Hepatocyte (in vitro differentiated cells): Measurements from ENCODE around the gene C9orf43. TPM values are rescaled to one million over a fixed set of nuclear protein-coding genes. Genes with fewer than 3 reads are reported as not detected.

Experiments used
- DNase-seq: peaks from one replicate; pipeline ENCODE4 v3.0.0-alpha.2; 2016; ENCODE audit warnings: low spot score
- H2AFZ ChIP-seq: fragments of 200-600 bp; sonication (generic); 2 replicates; pipeline ENCODE4 v1.6.0; 2016; ENCODE audit warnings: antibody characterized with exemption, mild to moderate bottlenecking
- H3K27ac ChIP-seq: fragments of 200-600 bp; sonication (generic); 2 replicates; pipeline ENCODE4 v1.5.1; 2016; ENCODE audit warnings: mild to moderate bottlenecking
- H3K27me3 ChIP-seq: fragments of 200-600 bp; sonication (generic); 2 replicates; pipeline ENCODE4 v1.6.1; 2016
- H3K36me3 ChIP-seq: fragments of 200-600 bp; sonication (generic); replicated peaks from 2 replicates; pipeline ENCODE4 v1.5.1; 2016; ENCODE audit warnings: low read depth; ENCODE audit not compliant: insufficient read depth
- H3K4me1 ChIP-seq: fragments of 200-600 bp; sonication (generic); 2 replicates; pipeline ENCODE4 v1.5.1; 2016; ENCODE audit warnings: mild to moderate bottlenecking, moderate library complexity; ENCODE audit not compliant: insufficient read depth
- H3K4me2 ChIP-seq: fragments of 200-600 bp; sonication (generic); 2 replicates; pipeline ENCODE4 v1.6.0; 2016
- H3K4me3 ChIP-seq: fragments of 200-600 bp; sonication (generic); 2 replicates; pipeline ENCODE4 v1.5.1; 2016; ENCODE audit warnings: mild to moderate bottlenecking
- H3K79me2 ChIP-seq: fragments of 200-600 bp; sonication (generic); 2 replicates; pipeline ENCODE4 v1.6.0; 2017; ENCODE audit warnings: mild to moderate bottlenecking
- H3K9me2 ChIP-seq: fragments of 200-600 bp; sonication (generic); replicated peaks from 2 replicates; pipeline ENCODE4 v1.6.0; 2017; ENCODE audit warnings: mild to moderate bottlenecking; ENCODE audit not compliant: insufficient read depth
- H3K9me3 ChIP-seq: fragments of 200-600 bp; sonication (generic); 2 replicates; pipeline ENCODE4 v1.5.1; 2016; ENCODE audit warnings: low read depth, mild to moderate bottlenecking
- H4K20me1 ChIP-seq: fragments of 200-600 bp; sonication (generic); 2 replicates; pipeline ENCODE4 v1.6.0; 2016; ENCODE audit warnings: mild to moderate bottlenecking; ENCODE audit not compliant: insufficient read depth, poor library complexity, severe bottlenecking
- CTCF ChIP-seq: fragments of 200-600 bp; sonication (generic); IDR thresholded peaks from 2 replicates; pipeline ENCODE4 v1.5.1; 2016; ENCODE audit warnings: antibody characterized with exemption, mild to moderate bottlenecking; ENCODE audit not compliant: poor library complexity
- EZH2 ChIP-seq: fragments of 200-600 bp; sonication (generic); IDR thresholded peaks from 2 replicates; pipeline ENCODE4 v1.6.1; 2016; ENCODE audit warnings: antibody characterized with exemption, mild to moderate bottlenecking, borderline replicate concordance
- EZH2phosphoT487 ChIP-seq: fragments of 200-600 bp; sonication (generic); IDR thresholded peaks from one replicate; pipeline ENCODE4 v1.6.1; 2018; ENCODE audit warnings: antibody characterized with exemption, mild to moderate bottlenecking, low read depth, moderate library complexity; ENCODE audit not compliant: unreplicated experiment, severe bottlenecking
- WGBS: methylation state at CpG from one replicate; pipeline ENCODE4 v1.1.6; 2016; ENCODE audit warnings: low lambda C conversion rate; ENCODE audit errors: missing lambda C conversion rate; 5-methylcytosine and 5-hydroxymethylcytosine counted together
- polyA plus RNA-seq: library from polyadenylated mRNA; unstranded; fragments of >200 nt; fragmentation: Nextera tagmentation; extraction: Ambion mirVana; gene quantifications from 2 replicates; pipeline ENCODE4 v1.2.1, GENCODE V29; 2016
- total RNA-seq: library from RNA; depleted of rRNA; stranded (reverse); fragments of >200 nt; gene quantifications from 2 replicates; pipeline ENCODE4 v1.2.3, GENCODE V29; 2014

C9orf43 gene
- total and polyA plus RNA-seq, 2 experiments from 2014 or later, result 0.53 to 0.69 TPM

- WGBS, result 77% methylated on average over 3 of the region's 3 CpGs
- H3K27ac ChIP-seq, result no peak overlapping the region
- H3K36me3 ChIP-seq, result no peaks in the 10 kb centered on the region
These were observed 5.7 kb downstream of the C9orf43 start for GRCh38 chr9:113416149-113416721.

DNA sequence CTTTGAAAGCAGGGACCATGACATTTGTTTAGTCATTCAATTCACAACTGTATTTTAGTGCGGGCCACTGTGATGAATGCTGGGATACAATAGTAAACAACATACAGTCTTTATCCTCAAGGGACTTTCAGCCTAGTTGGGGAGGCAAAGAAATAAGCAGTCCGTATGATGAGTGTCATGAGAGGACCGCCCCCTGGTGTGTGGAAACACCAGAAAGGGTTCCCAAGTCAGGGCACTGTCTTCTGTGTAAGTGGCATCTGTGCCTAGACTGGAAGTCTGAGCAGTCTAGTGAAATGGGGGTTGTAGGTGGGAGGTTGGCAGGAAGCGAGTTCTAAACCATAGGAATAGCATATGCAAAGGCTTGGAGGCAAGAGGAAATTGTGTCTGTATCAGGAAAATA, 6.8 kb downstream of the C9orf43 start:
- 91% methylated on average over 4 of the region's 4 CpGs for WGBS
- Histone ChIP-seq H2AFZ (no peak overlapping the region), H3K4me2 (no peak overlapping the region), H3K27me3 (no peaks in the 10 kb centered on the region), H3K4me1 (no peaks in the 10 kb centered on the region), H3K36me3 (no peaks in the 10 kb centered on the region), H3K9me3 (no peaks in the 10 kb centered on the region), H3K79me2 (no peaks in the 10 kb centered on the region), H3K9me2 (no peaks in the 10 kb centered on the region), H4K20me1 (no peaks in the 10 kb centered on the region), H3K4me3 (no peak overlapping the region), H3K27ac (no peak overlapping the region)
- no peak for DNase-seq
- no peak for TF ChIP-seq CTCF
- no peak for TF ChIP-seq EZH2phosphoT487
- TF ChIP-seq EZH2, result no peak

More at GRCh38 chr9:113416149-113416721, 5.7 kb downstream of the C9orf43 start:
- no peak for DNase-seq
- no peak for TF ChIP-seq EZH2phosphoT487
- TF ChIP-seq EZH2, result no peak
- TF ChIP-seq CTCF, result no peak
- H3K79me2 ChIP-seq, result no peaks in the 10 kb centered on the region
- H4K20me1 ChIP-seq, result no peaks in the 10 kb centered on the region
- H3K4me2 ChIP-seq, result no peak overlapping the region
- no peak overlapping the region for H2AFZ ChIP-seq
- H3K9me3 ChIP-seq, result no peaks in the 10 kb centered on the region
- no peak overlapping the region for H3K4me3 ChIP-seq
- H3K9me2 ChIP-seq, result no peaks in the 10 kb centered on the region
- H3K27me3 ChIP-seq, result no peaks in the 10 kb centered on the region
- no peaks in the 10 kb centered on the region for H3K4me1 ChIP-seq

- Histone ChIP-seq H3K9me2 (no peaks in the 10 kb centered on the region), H4K20me1 (no peaks in the 10 kb centered on the region), H3K27me3 (no peaks in the 10 kb centered on the region), H3K4me1 (no peaks in the 10 kb centered on the region), H3K4me3 (no peak overlapping the region), H2AFZ (no peak overlapping the region), H3K36me3 (no peaks in the 10 kb centered on the region), H3K9me3 (no peaks in the 10 kb centered on the region), H3K4me2 (no peak overlapping the region), H3K79me2 (no peaks in the 10 kb centered on the region), H3K27ac (no peak overlapping the region)
- DNase-seq, result no peak
- WGBS, result 74% methylated on average over 3 of the region's 3 CpGs
- TF ChIP-seq EZH2, result no peak
- TF ChIP-seq EZH2phosphoT487, result no peak
- no peak for TF ChIP-seq CTCF
These were observed 11.2 kb downstream of the C9orf43 start for GRCh38 chr9:113421726-113422125.
